Endodermal cell (in vitro differentiated cells): ENCODE data around the gene CTPS2. TPM values are rescaled to one million over a fixed set of nuclear protein-coding genes. Genes with fewer than 3 reads are reported as not detected.

Experiments
- DNase-seq: peaks from one replicate; pipeline ENCODE4 v3.0.0-alpha.2; 2017
- H3K27ac ChIP-seq: 2 replicates; pipeline ENCODE4 v1.5.1; 2013; ENCODE audit warnings: mild to moderate bottlenecking, low read depth, low read length, moderate library complexity
- H3K27me3 ChIP-seq: 2 replicates; pipeline ENCODE4 v1.6.1; 2013; ENCODE audit warnings: mild to moderate bottlenecking, low read length, moderate library complexity; ENCODE audit not compliant: insufficient read depth, control insufficient read depth, poor library complexity, severe bottlenecking
- H3K36me3 ChIP-seq: 2 replicates; pipeline ENCODE4 v1.7.0; 2013; ENCODE audit warnings: mild to moderate bottlenecking, low read length, moderate library complexity; ENCODE audit not compliant: control insufficient read depth, insufficient read depth
- H3K4me1 ChIP-seq: one replicate; pipeline ENCODE4 v1.7.0; 2013; ENCODE audit warnings: low read length; ENCODE audit not compliant: control insufficient read depth, insufficient read depth
- H3K4me3 ChIP-seq: 2 replicates; pipeline ENCODE4 v1.5.1; 2013; ENCODE audit warnings: mild to moderate bottlenecking, low read length, moderate library complexity
- H3K9ac ChIP-seq: 2 replicates; pipeline ENCODE4 v1.6.1; 2013; ENCODE audit warnings: mild to moderate bottlenecking, low read length, moderate library complexity; ENCODE audit not compliant: poor library complexity, severe bottlenecking; ENCODE audit errors: extremely low read depth
- H3K9me3 ChIP-seq: 2 replicates; pipeline ENCODE4 v1.6.1; 2013; ENCODE audit warnings: mild to moderate bottlenecking, low read length, moderate library complexity; ENCODE audit not compliant: control insufficient read depth
- H3K27ac Mint-ChIP-seq: 2 replicates; pipeline ENCODE4 v1.8.0; 2020; ENCODE audit warnings: mixed read lengths
- H3K27me3 Mint-ChIP-seq: 2 replicates; pipeline ENCODE4 v1.8.0; 2021; ENCODE audit warnings: mild to moderate bottlenecking, mixed read lengths; ENCODE audit not compliant: insufficient read depth
- H3K36me3 Mint-ChIP-seq: 2 replicates; pipeline ENCODE4 v1.8.0; 2020; ENCODE audit warnings: low read depth, mixed read lengths
- H3K4me1 Mint-ChIP-seq: 2 replicates; pipeline ENCODE4 v1.8.0; 2020; ENCODE audit warnings: mixed read lengths
- H3K4me3 Mint-ChIP-seq: 2 replicates; pipeline ENCODE4 v1.8.0; 2020; ENCODE audit warnings: mild to moderate bottlenecking, moderate library complexity, mixed read lengths
- H3K9me3 Mint-ChIP-seq: 2 replicates; pipeline ENCODE4 v1.8.0; 2020; ENCODE audit warnings: mild to moderate bottlenecking, mixed read lengths
- WGBS, 2 experiments: methylation state at CpG; one replicate each; pipeline versions ENCODE4 v1.1.5 to v1.1.7; 2013; ENCODE audit warnings: missing lambda C conversion rate in 2 of 2, mixed read lengths in 1 of 2; ENCODE audit not compliant: insufficient coverage in 1 of 2, insufficient read length in 1 of 2; 5-methylcytosine and 5-hydroxymethylcytosine counted together
- total RNA-seq, 2 donors: library from RNA; stranded (reverse); fragmentation: NEBNext Ultra II Directional in 1 of 2; extraction: Animal tissue kit (Norgen Biotek cat#: 25700) in 1 of 2; gene quantifications; 2 replicates in 1 of 2; 3 replicates in 1 of 2; pipeline ENCODE4 v1.2.1, GENCODE V29; 2021
- TF ChIP-seq, protein P1 (sequence below): fragments of 200-600 bp; sonication (generic); conservative IDR thresholded peaks from 2 replicates; pipeline ENCODE4 v1.5.0; 2021; ENCODE audit warnings: antibody characterized with exemption, mild to moderate bottlenecking

CTPS2 gene
- total RNA-seq, 2 donors from 2014 or later, result 33.5 to 71.1 TPM

DNA sequence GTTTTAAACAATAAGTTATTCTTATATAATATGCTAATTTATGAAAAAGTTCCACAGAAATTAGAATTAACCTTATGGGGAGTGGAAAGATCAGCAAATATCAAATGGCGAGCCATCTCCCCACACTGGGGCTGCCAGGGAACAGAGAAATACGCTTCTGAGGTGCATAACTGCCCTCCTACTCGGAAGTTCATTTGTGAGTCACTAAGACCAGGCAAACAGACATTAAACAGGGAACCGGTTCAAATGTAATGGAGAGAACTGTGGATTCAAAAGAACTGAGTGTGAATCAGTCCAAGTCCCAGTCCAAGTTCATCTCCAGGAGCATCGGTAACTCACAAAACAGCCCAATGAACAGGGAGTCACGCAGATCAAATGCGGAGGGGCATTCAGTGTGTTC is 73.9 kb downstream of the CTPS2 start:
- H3K27ac Mint-ChIP-seq, result no peak overlapping the region

DNA sequence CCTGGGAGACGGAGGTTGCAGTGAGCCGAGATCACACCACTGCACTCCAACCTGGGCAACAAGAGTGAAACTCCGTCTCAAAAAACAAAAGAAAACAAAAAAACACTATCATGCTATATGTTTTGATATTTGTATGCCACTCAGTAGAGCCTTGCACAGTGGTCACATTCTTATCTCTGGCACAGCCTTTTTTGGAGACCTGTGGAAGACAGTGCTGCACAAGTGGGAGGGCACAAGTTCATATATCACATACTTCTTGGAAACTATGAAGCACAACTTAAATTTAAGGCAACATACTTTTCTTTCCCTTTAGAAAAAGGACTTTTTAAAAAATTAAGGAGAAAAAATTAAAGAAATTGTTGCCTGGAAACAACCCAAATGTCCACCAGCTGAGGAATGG is 76.9 kb downstream of the CTPS2 start:
- peaks cover 74% of the 10 kb centered on the region for H3K36me3 Mint-ChIP-seq
- DNase-seq, result no peak
- Histone ChIP-seq H3K9ac (no peak overlapping the region), H3K9me3 (no peaks in the 10 kb centered on the region), H3K27me3 (no peaks in the 10 kb centered on the region), H3K4me3 (no peak overlapping the region), H3K36me3 (peaks cover 4% of the 10 kb centered on the region), H3K27ac (no peak overlapping the region), H3K4me1 (no peaks in the 10 kb centered on the region)
- H3K4me1 Mint-ChIP-seq, result no peaks in the 10 kb centered on the region
- H3K4me3 Mint-ChIP-seq, result no peak overlapping the region
- H3K27me3 Mint-ChIP-seq, result no peaks in the 10 kb centered on the region
- WGBS, 2 experiments, result no CpG with 5 or more reads among the region's 3 CpGs
- H3K27ac Mint-ChIP-seq, result no peak overlapping the region
- TF ChIP-seq, protein P1, sequence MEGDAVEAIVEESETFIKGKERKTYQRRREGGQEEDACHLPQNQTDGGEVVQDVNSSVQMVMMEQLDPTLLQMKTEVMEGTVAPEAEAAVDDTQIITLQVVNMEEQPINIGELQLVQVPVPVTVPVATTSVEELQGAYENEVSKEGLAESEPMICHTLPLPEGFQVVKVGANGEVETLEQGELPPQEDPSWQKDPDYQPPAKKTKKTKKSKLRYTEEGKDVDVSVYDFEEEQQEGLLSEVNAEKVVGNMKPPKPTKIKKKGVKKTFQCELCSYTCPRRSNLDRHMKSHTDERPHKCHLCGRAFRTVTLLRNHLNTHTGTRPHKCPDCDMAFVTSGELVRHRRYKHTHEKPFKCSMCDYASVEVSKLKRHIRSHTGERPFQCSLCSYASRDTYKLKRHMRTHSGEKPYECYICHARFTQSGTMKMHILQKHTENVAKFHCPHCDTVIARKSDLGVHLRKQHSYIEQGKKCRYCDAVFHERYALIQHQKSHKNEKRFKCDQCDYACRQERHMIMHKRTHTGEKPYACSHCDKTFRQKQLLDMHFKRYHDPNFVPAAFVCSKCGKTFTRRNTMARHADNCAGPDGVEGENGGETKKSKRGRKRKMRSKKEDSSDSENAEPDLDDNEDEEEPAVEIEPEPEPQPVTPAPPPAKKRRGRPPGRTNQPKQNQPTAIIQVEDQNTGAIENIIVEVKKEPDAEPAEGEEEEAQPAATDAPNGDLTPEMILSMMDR, result no peak
- H3K9me3 Mint-ChIP-seq, result peaks cover 8% of the 10 kb centered on the region

More for the DNA sequence above, 73.9 kb downstream of the CTPS2 start:
- peaks cover 11% of the 10 kb centered on the region for H3K4me1 Mint-ChIP-seq
- Histone ChIP-seq H3K4me1 (no peaks in the 10 kb centered on the region), H3K9ac (no peak overlapping the region), H3K4me3 (no peak overlapping the region), H3K36me3 (peaks cover 4% of the 10 kb centered on the region), H3K27me3 (no peaks in the 10 kb centered on the region), H3K9me3 (no peaks in the 10 kb centered on the region), H3K27ac (no peak overlapping the region)
- peaks cover 8% of the 10 kb centered on the region for H3K9me3 Mint-ChIP-seq
- no peaks in the 10 kb centered on the region for H3K27me3 Mint-ChIP-seq
- 96 to 100% methylated on average over 1 to 7 of the region's 7 CpGs for WGBS, 2 experiments
- TF ChIP-seq, protein P1, result no peak
- DNase-seq, result no peak
- H3K4me3 Mint-ChIP-seq, result no peak overlapping the region
- peaks cover 79% of the 10 kb centered on the region for H3K36me3 Mint-ChIP-seq

DNA sequence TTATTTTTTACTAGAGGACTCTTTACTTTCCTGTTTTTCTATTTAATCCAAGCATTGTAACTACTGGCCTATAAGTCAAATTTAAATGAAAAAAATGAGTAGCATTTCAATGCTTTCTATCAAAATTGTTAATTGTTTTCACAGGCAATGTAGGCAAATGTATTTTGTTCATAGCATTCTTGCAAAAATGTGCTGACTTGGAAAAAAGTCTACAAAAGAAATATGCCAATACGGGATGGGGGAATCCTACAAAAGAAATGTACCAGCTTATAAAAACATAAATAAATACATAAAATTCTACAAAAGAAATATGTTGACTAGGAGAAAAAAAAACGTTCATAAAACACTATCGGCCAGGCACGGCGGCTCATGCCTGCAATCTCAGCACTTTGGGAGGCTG is 77.4 kb downstream of the CTPS2 start:
- Histone ChIP-seq H3K27ac (no peak overlapping the region), H3K36me3 (peaks cover 4% of the 10 kb centered on the region), H3K4me1 (no peaks in the 10 kb centered on the region), H3K9ac (no peak overlapping the region), H3K4me3 (no peak overlapping the region), H3K9me3 (no peaks in the 10 kb centered on the region), H3K27me3 (no peaks in the 10 kb centered on the region)
- H3K27me3 Mint-ChIP-seq, result no peaks in the 10 kb centered on the region
- 98% methylated on average over 4 of the region's 5 CpGs; no CpG with 5 or more reads in 1 of the 2 experiments for WGBS, 2 experiments
- peaks cover 73% of the 10 kb centered on the region for H3K36me3 Mint-ChIP-seq
- DNase-seq, result no peak
- peaks cover 8% of the 10 kb centered on the region for H3K9me3 Mint-ChIP-seq
- H3K4me3 Mint-ChIP-seq, result no peak overlapping the region
- no peak overlapping the region for H3K27ac Mint-ChIP-seq
- TF ChIP-seq, protein P1, result no peak
- H3K4me1 Mint-ChIP-seq, result peaks cover under 1% of the 10 kb centered on the region
